Ascending aorta (tissue), 2 donors: ENCODE measurements around the gene CRACDL. TPM values are rescaled to one million over a fixed set of nuclear protein-coding genes. Genes with fewer than 3 reads are reported as not detected.
A peak's percentile ranks its signal among the peaks of the same experiment; 100 is the strongest.

Source experiments
- DNase-seq, 2 donors: peaks; one replicate each; pipeline ENCODE4 v3.0.0-alpha.2; 2019; ENCODE audit warnings: low spot score in 2 of 2
- H3K27ac ChIP-seq, 2 donors: fragments of 200-600 bp; sonication (generic); one replicate each; pipeline ENCODE4 v1.5.1; 2016 to 2017; ENCODE audit warnings: mild to moderate bottlenecking in 1 of 2
- H3K27me3 ChIP-seq: fragments of 200-600 bp; sonication (generic); one replicate; pipeline ENCODE4 v1.5.1; 2017
- H3K36me3 ChIP-seq, 2 donors: fragments of 200-600 bp; sonication (generic); one replicate each; pipeline ENCODE4 v1.5.1; 2016
- H3K4me1 ChIP-seq, 2 donors: fragments of 200-600 bp; sonication (generic); one replicate each; pipeline ENCODE4 v1.5.1; 2016 to 2017; ENCODE audit warnings: mild to moderate bottlenecking in 1 of 2
- H3K4me3 ChIP-seq, 2 donors: fragments of 200-600 bp; sonication (generic); one replicate each; pipeline ENCODE4 v1.5.1; 2016 to 2017; ENCODE audit warnings: mild to moderate bottlenecking in 1 of 2
- H3K9me3 ChIP-seq, 2 donors: fragments of 200-600 bp; sonication (generic); one replicate each; pipeline ENCODE4 v1.5.1; 2016
- intact Hi-C: fragments of 100-400 bp; cut with DNase I; formaldehyde crosslinking; loops from one replicate; pipeline ENCODE4 v1.15.1; 2023
- total RNA-seq: library from RNA; depleted of rRNA; stranded (reverse); fragments of >200 nt; gene quantifications from one replicate; pipeline ENCODE4 v1.1.0, GENCODE V29; 2016
- TF ChIP-seq, protein P1 (sequence below), 3 experiments: fragments of 200-600 bp in 2 of 3; fragments of 450-650 bp in 1 of 3; sonication (generic) in 2 of 3; IDR thresholded peaks; one replicate each; pipeline ENCODE4 v1.5.1; 2016 to 2019; ENCODE audit warnings: antibody characterized with exemption in 3 of 3, mild to moderate bottlenecking in 1 of 3, moderate library complexity in 1 of 3

Gene CRACDL
- total RNA-seq, 1 donor from 2014 or later, result 51.9 TPM

GRCh38 chr2:98897746-98898145 lies 38.3 kb downstream of the CRACDL start:
- DNase-seq, result peak in 1 of 2 donors; percentile 34
- H3K36me3 ChIP-seq, result no peaks in the 10 kb centered on the region
- intact Hi-C loops, result no loop called here
- H3K4me1 ChIP-seq, result no peaks in the 10 kb centered on the region
- TF ChIP-seq, protein P1, sequence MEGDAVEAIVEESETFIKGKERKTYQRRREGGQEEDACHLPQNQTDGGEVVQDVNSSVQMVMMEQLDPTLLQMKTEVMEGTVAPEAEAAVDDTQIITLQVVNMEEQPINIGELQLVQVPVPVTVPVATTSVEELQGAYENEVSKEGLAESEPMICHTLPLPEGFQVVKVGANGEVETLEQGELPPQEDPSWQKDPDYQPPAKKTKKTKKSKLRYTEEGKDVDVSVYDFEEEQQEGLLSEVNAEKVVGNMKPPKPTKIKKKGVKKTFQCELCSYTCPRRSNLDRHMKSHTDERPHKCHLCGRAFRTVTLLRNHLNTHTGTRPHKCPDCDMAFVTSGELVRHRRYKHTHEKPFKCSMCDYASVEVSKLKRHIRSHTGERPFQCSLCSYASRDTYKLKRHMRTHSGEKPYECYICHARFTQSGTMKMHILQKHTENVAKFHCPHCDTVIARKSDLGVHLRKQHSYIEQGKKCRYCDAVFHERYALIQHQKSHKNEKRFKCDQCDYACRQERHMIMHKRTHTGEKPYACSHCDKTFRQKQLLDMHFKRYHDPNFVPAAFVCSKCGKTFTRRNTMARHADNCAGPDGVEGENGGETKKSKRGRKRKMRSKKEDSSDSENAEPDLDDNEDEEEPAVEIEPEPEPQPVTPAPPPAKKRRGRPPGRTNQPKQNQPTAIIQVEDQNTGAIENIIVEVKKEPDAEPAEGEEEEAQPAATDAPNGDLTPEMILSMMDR (IDR thresholded peaks at IDR 0.05), result no peak
- no peaks in the 10 kb centered on the region for H3K27me3 ChIP-seq
- no peaks in the 10 kb centered on the region for H3K9me3 ChIP-seq
- no peak overlapping the region for H3K4me3 ChIP-seq
- no peak overlapping the region for H3K27ac ChIP-seq

DNA sequence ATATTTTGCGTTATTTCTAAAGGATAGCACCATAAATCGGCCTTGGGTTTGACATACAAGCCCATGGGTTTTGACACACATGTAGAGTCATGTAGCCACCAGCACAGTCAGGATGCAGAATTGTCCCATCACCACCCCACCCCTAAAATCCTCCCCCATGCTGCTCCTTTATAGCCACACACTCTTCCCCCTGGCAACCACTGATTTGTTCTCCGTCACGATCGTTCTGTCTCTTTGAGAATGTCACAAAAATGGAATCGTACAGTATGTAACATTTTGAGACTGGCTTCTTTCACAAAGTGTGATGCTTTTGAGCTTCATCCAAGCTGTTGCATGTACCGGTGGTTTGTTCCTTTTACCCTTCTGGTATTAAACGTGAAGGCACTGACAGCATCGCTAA lies 39.1 kb downstream of the CRACDL start:
- DNase-seq, result no peak
- no peaks in the 10 kb centered on the region for H3K4me1 ChIP-seq
- TF ChIP-seq, protein P1 (IDR thresholded peaks at IDR 0.05), result no peak
- H3K36me3 ChIP-seq, result no peaks in the 10 kb centered on the region
- no peak overlapping the region for H3K27ac ChIP-seq
- intact Hi-C loops, result no loop called here
- no peaks in the 10 kb centered on the region for H3K9me3 ChIP-seq
- no peaks in the 10 kb centered on the region for H3K27me3 ChIP-seq
- no peak overlapping the region for H3K4me3 ChIP-seq

GRCh38 chr2:98896416-98896815 lies 39.6 kb downstream of the CRACDL start:
- no peaks in the 10 kb centered on the region for H3K36me3 ChIP-seq
- H3K9me3 ChIP-seq, result no peaks in the 10 kb centered on the region
- peak in 1 of 2 donors; percentile 16 for DNase-seq
- H3K27ac ChIP-seq, result no peak overlapping the region
- H3K4me1 ChIP-seq, result no peaks in the 10 kb centered on the region
- TF ChIP-seq, protein P1 (IDR thresholded peaks at IDR 0.05), result no peak
- intact Hi-C loops, result no loop called here
- H3K27me3 ChIP-seq, result no peaks in the 10 kb centered on the region
- no peak overlapping the region for H3K4me3 ChIP-seq

DNA sequence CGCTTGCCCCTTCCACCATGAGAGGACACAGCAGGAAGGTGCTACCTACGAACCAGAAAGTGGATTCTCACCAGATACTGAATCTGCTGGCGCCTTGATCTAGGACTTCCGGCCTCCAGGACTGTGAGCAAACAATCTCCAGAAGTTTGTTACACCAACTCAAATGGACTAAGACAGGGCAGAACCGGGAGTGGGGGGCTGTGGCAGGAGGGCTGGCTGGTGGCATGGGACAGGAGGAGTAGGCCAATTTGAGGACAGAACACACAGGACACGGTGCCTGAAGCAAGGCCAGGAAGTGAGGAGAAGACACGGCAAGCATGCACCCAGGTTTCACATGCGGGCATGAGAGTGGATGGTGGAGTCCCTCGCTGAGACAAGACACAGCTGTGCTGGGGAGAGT lies 40.1 kb downstream of the CRACDL start:
- peak in 1 of 2 donors; percentile 33 for DNase-seq

DNA sequence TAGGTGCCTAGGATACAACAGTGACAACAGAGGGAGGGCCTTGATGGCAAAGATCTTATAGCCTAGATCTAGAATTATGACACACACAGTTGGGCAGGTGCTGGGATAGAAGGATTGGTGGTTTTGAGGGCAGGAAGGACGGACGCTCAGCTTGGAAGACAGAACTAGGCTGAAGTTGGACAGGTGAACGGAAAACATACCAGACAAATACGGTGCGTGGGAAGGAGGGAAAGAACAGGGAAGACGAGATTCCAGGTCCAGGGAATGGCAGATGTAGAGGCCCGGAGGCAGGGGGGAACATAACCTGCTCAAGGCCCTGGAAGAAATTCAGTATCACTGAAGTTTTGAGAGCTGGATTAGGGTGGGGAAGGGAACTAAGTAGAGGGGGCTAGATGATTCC lies 40.8 kb downstream of the CRACDL start:
- no peak overlapping the region for H3K4me3 ChIP-seq
- TF ChIP-seq, protein P1 (IDR thresholded peaks at IDR 0.05), result no peak
- H3K4me1 ChIP-seq, result no peaks in the 10 kb centered on the region
- no peak for DNase-seq
- no peaks in the 10 kb centered on the region for H3K36me3 ChIP-seq
- intact Hi-C loops, result no loop called here
- no peak overlapping the region for H3K27ac ChIP-seq
- H3K9me3 ChIP-seq, result no peaks in the 10 kb centered on the region
- no peaks in the 10 kb centered on the region for H3K27me3 ChIP-seq

More for the DNA sequence above, 40.1 kb downstream of the CRACDL start:
- intact Hi-C loops, result no loop called here
- no peaks in the 10 kb centered on the region for H3K4me1 ChIP-seq
- no peaks in the 10 kb centered on the region for H3K36me3 ChIP-seq
- no peaks in the 10 kb centered on the region for H3K27me3 ChIP-seq
- TF ChIP-seq, protein P1 (IDR thresholded peaks at IDR 0.05), result no peak
- no peak overlapping the region for H3K27ac ChIP-seq
- H3K4me3 ChIP-seq, result no peak overlapping the region
- no peaks in the 10 kb centered on the region for H3K9me3 ChIP-seq
